ENCODE results near the gene OS9.
"Not testable (repeated sequence)": the region's sequence is repeated elsewhere in the genome, so short reads cannot be mapped to it uniquely, and the experiment has no call there.

- not testable (repeated sequence) for TF ChIP-seq REST (IDR thresholded peaks at IDR 0.05; ENCODE audit: borderline replicate concordance); REST (CRISPR knock-in tag; IDR thresholded peaks at IDR 0.05; ENCODE audit: low read depth); ZNF274 (IDR thresholded peaks at IDR 0.05; ENCODE audit: borderline replicate concordance, low read depth, low read length); SOX6 (IDR thresholded peaks at IDR 0.05); POLR2A (conservative IDR thresholded peaks at IDR 0.05); PHF20 (IDR thresholded peaks at IDR 0.05; ENCODE audit: partially characterized antibody); YBX1 (IDR thresholded peaks at IDR 0.05); MAFK (IDR thresholded peaks at IDR 0.05; ENCODE audit: low read length)
Observed at GRCh38 chr12:57715036-57715748, 21.3 kb downstream of the OS9 start.
